ENCODE measurements around the gene GPR161.

The GPR161 gene

GRCh38 chr1:168141871-168142385 lies 5.2 kb upstream of the GPR161 start:
- ChIA-PET CTCF (interaction anchor here (0.5 kb wide), 1 partner anchor 120 kb away, joined by 9 read pairs; no protein-coding TSS in a partner anchor), POLR2A (no interaction called here)
- DNase-seq (ENCODE audit: extremely low spot score), result no peak
- TF ChIP-seq ZNF384 (IDR thresholded peaks at IDR 0.05), result no peak
- TF ChIP-seq TARDBP (IDR thresholded peaks at IDR 0.05), result no peak
- TF ChIP-seq LEF1 (IDR thresholded peaks at IDR 0.05; ENCODE audit: borderline replicate concordance), result no peak
- TF ChIP-seq L3MBTL2 (conservative IDR thresholded peaks at IDR 0.05), result no peak
- no peak for TF ChIP-seq SP1 (IDR thresholded peaks at IDR 0.05)
- no peak for TF ChIP-seq CTBP1 (IDR thresholded peaks at IDR 0.05; ENCODE audit: borderline replicate concordance)
- TF ChIP-seq NFRKB (IDR thresholded peaks at IDR 0.05), result no peak
- TF ChIP-seq ARNT (IDR thresholded peaks at IDR 0.05), result no peak
- TF ChIP-seq FOXK2 (IDR thresholded peaks at IDR 0.05), result no peak

DNA sequence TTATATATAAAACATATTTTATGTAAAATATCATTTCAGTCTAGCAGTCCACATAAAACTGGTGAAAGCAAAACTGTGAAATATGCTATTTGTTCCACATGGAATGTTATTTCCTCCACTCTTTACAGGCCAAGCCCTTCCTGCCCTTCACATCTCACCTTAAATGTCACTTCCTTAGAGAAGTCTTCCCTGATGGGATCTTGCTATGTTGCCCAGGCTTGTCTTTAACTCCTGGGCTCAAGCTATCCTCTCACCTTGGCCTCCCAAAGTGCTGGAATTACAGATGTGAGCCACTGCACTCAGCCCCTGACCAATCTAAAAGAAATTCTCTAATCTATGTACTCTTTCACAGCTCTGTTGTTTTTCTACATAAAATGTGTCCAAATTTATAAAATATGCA lies 2.3 kb upstream of the GPR161 start:
- ChIA-PET POLR2A (no interaction called here), CTCF (no interaction called here)
- DNase-seq (ENCODE audit: extremely low spot score), result no peak
- TF ChIP-seq FOXA1 (IDR thresholded peaks at IDR 0.05) (no peak), BHLHE40 (IDR thresholded peaks at IDR 0.05; ENCODE audit: borderline replicate concordance) (no peak), SP1 (IDR thresholded peaks at IDR 0.05) (no peak), LEF1 (IDR thresholded peaks at IDR 0.05; ENCODE audit: borderline replicate concordance) (no peak), L3MBTL2 (conservative IDR thresholded peaks at IDR 0.05) (no peak), HDGF (IDR thresholded peaks at IDR 0.05; ENCODE audit: borderline replicate concordance) (no peak)

DNA sequence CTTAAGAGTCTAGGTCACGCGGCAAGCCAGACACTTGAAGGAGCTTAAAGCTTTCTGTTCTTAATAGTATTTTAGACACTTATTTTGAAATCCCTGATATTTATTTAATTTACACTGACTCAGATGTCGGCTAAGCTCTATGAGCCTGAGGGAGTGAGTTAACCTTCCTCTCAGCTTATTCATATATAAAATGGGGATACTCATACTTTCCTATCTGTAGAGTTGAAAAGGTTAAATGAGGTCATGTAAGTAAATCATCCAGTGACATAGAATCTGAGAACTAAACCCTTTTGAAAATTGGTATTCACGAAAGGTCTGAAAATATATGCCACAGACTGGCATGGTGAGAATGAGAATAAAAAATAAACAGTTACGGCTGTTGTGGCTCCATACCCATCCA lies 1.4 kb upstream of the GPR161 start:
- CTCF ChIA-PET, result interaction anchor here (0.7 kb wide), 1 partner anchor 20 kb away, joined by 3 read pairs; no protein-coding TSS in a partner anchor
- no peak for DNase-seq (ENCODE audit: extremely low spot score)
- TF ChIP-seq ARNT (IDR thresholded peaks at IDR 0.05), result no peak
- TF ChIP-seq, protein P1, sequence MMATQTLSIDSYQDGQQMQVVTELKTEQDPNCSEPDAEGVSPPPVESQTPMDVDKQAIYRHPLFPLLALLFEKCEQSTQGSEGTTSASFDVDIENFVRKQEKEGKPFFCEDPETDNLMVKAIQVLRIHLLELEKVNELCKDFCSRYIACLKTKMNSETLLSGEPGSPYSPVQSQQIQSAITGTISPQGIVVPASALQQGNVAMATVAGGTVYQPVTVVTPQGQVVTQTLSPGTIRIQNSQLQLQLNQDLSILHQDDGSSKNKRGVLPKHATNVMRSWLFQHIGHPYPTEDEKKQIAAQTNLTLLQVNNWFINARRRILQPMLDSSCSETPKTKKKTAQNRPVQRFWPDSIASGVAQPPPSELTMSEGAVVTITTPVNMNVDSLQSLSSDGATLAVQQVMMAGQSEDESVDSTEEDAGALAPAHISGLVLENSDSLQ (IDR thresholded peaks at IDR 0.05), result peak; percentile 74
- TF ChIP-seq SP1 (IDR thresholded peaks at IDR 0.05), result no peak
- no peak for TF ChIP-seq BHLHE40 (IDR thresholded peaks at IDR 0.05; ENCODE audit: borderline replicate concordance)
- POLR2A ChIA-PET, result interaction anchor here (0.7 kb wide), 1 partner anchor 9 kb away, joined by 3 read pairs; no protein-coding TSS in a partner anchor

DNA sequence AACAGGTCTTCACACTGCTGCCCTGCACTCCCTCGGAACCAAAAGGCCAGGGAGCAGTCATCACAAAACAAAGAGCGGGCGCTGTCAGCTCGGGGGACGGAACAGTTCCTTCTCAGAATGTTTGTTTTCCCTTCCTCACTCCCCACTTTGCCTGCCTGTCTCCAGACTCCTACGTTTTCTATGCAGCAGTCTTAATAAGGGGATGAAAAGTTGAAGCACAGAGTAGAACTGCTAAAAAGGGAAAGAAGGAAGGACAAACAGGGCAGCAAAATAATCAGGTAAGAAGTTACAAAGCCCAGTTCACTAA lies 738 bp upstream of the GPR161 start:
- no peak for DNase-seq (ENCODE audit: extremely low spot score)
- CTCF ChIA-PET, result no interaction called here
- no peak for TF ChIP-seq FOXM1 (IDR thresholded peaks at IDR 0.05; ENCODE audit: borderline replicate concordance)
- TF ChIP-seq ARNT (IDR thresholded peaks at IDR 0.05), result no peak
- TF ChIP-seq NFRKB (IDR thresholded peaks at IDR 0.05), result no peak
- TF ChIP-seq ZNF384 (IDR thresholded peaks at IDR 0.05), result no peak
- TF ChIP-seq SUZ12 (IDR thresholded peaks at IDR 0.05), result no peak
- no peak for TF ChIP-seq HDGF (IDR thresholded peaks at IDR 0.05; ENCODE audit: borderline replicate concordance)
- no peak for TF ChIP-seq L3MBTL2 (conservative IDR thresholded peaks at IDR 0.05)
- POLR2A ChIA-PET, result no interaction called here

DNA sequence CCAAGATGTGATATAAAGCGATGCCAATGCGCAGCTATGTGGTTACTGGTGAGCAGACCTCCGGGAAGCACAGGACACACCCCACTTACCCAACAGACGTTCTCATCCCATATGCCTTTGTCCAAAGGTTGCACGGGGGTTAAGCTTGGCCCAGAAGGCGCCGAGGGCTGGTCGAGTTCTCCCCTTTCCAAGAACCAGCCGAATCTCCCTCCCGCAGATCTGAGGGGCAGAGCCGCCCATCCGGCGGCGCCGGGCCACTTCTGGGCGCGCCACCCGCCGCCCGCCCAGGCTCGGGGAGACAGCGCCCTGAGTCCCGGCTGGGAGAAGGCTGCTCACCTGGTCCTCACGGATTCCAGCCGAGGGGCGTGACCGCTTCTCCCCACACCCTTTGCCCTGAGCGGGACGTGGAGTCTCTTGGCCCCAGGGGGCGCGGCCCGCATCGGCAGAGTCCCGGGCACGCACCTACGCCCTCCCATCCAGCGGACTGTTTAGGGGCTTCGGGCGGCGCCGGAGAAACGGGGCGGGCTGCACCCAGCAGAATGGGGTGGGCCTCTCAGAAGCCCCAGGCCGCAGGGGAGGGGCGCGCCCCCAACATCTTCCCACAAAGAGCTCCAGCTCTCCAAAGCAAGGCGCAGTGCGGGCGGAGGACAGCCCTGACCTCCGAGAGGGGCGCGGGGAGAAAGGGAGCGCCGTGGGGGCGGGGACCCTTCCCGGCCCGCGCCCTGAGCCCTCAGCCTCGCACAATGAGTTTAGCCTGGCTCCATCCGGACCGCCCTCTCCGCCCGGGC lies 615 bp downstream of the GPR161 start:
- CTCF ChIA-PET, result interaction anchor here (0.7 to 2.8 kb wide), 3 partner anchors 9 to 54 kb away, joined by 3 to 12 read pairs (median 4); no protein-coding TSS in a partner anchor
- DNase-seq (ENCODE audit: extremely low spot score), result no peak
- no peak for TF ChIP-seq ELF4 (IDR thresholded peaks at IDR 0.05)
- POLR2A ChIA-PET, result interaction anchor here (1.0 to 1.6 kb wide), 3 partner anchors 9 to 16 kb away, joined by 3 to 4 read pairs (median 4); no protein-coding TSS in a partner anchor

- ChIA-PET CTCF (interaction anchor here (0.7 to 2.8 kb wide), 5 partner anchors 10 to 53 kb away, joined by 3 to 12 read pairs (median 3); no protein-coding TSS in a partner anchor), POLR2A (interaction anchor here (0.6 to 1.6 kb wide), 5 partner anchors 10 to 199 kb away, joined by 3 to 4 read pairs (median 4); no protein-coding TSS in a partner anchor)
- no peak for DNase-seq (ENCODE audit: extremely low spot score)
- TF ChIP-seq ARNT (IDR thresholded peaks at IDR 0.05) (no peak), L3MBTL2 (conservative IDR thresholded peaks at IDR 0.05) (peak; percentile 76), HDGF (IDR thresholded peaks at IDR 0.05; ENCODE audit: borderline replicate concordance) (no peak)
Measured at GRCh38 chr1:168135116-168135920, 1.4 kb downstream of the GPR161 start.

DNA sequence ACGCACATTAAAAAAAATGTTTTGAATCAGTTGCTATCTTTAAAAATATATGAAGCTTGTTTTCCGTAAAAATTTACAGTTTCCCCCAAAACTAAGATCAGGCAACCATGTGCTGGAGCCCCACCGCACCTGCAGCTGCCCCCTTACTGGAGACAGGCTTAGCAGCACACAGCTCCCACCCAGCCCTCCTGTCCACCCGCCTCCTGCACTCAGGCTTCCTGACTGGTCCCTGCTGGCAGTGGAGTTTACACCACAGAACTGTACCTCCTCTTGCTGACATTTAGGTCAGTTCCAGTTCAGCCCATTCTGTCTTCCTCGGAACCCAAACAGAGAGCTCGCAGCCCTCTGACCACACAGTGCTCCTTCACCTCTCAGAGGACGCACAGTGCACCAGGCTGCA lies 2.1 kb downstream of the GPR161 start:
- POLR2A ChIA-PET, result interaction anchor here (0.6 to 1.5 kb wide), 4 partner anchors 9 to 199 kb away, joined by 3 to 4 read pairs (median 4); no protein-coding TSS in a partner anchor
- TF ChIP-seq LEF1 (IDR thresholded peaks at IDR 0.05; ENCODE audit: borderline replicate concordance) (no peak), L3MBTL2 (conservative IDR thresholded peaks at IDR 0.05) (no peak), FOXK2 (IDR thresholded peaks at IDR 0.05) (no peak), ELF4 (IDR thresholded peaks at IDR 0.05) (no peak), FOXM1 (IDR thresholded peaks at IDR 0.05; ENCODE audit: borderline replicate concordance) (no peak), TARDBP (IDR thresholded peaks at IDR 0.05) (no peak), BHLHE40 (IDR thresholded peaks at IDR 0.05; ENCODE audit: borderline replicate concordance) (no peak), ARNT (IDR thresholded peaks at IDR 0.05) (no peak), ZNF384 (IDR thresholded peaks at IDR 0.05) (no peak), FOXA1 (IDR thresholded peaks at IDR 0.05) (no peak), NFRKB (IDR thresholded peaks at IDR 0.05) (no peak), SUZ12 (IDR thresholded peaks at IDR 0.05) (no peak), SP1 (IDR thresholded peaks at IDR 0.05) (no peak), CTBP1 (IDR thresholded peaks at IDR 0.05; ENCODE audit: borderline replicate concordance) (no peak), HDGF (IDR thresholded peaks at IDR 0.05; ENCODE audit: borderline replicate concordance) (no peak)
- TF ChIP-seq, protein P1 (IDR thresholded peaks at IDR 0.05), result no peak
- no peak for DNase-seq (ENCODE audit: extremely low spot score)
- CTCF ChIA-PET, result interaction anchor here (0.9 to 2.8 kb wide), 3 partner anchors 10 to 29 kb away, joined by 3 to 12 read pairs (median 3); no protein-coding TSS in a partner anchor

Measured in HEK293T (cell line).